IPS DF 19.7 (cell line): ENCODE measurements around the gene REST.
A peak's percentile ranks its signal among the peaks of the same experiment; 100 is the strongest.
"Not testable (repeated sequence)": the region's sequence is repeated elsewhere in the genome, so short reads cannot be mapped to it uniquely, and the experiment has no call there.

Experiments
- DNase-seq: peaks from one replicate; pipeline ENCODE4 v3.0.0-alpha.2; 2013; ENCODE audit warnings: low read depth, low spot score

REST gene, protein sequence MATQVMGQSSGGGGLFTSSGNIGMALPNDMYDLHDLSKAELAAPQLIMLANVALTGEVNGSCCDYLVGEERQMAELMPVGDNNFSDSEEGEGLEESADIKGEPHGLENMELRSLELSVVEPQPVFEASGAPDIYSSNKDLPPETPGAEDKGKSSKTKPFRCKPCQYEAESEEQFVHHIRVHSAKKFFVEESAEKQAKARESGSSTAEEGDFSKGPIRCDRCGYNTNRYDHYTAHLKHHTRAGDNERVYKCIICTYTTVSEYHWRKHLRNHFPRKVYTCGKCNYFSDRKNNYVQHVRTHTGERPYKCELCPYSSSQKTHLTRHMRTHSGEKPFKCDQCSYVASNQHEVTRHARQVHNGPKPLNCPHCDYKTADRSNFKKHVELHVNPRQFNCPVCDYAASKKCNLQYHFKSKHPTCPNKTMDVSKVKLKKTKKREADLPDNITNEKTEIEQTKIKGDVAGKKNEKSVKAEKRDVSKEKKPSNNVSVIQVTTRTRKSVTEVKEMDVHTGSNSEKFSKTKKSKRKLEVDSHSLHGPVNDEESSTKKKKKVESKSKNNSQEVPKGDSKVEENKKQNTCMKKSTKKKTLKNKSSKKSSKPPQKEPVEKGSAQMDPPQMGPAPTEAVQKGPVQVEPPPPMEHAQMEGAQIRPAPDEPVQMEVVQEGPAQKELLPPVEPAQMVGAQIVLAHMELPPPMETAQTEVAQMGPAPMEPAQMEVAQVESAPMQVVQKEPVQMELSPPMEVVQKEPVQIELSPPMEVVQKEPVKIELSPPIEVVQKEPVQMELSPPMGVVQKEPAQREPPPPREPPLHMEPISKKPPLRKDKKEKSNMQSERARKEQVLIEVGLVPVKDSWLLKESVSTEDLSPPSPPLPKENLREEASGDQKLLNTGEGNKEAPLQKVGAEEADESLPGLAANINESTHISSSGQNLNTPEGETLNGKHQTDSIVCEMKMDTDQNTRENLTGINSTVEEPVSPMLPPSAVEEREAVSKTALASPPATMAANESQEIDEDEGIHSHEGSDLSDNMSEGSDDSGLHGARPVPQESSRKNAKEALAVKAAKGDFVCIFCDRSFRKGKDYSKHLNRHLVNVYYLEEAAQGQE

DNA sequence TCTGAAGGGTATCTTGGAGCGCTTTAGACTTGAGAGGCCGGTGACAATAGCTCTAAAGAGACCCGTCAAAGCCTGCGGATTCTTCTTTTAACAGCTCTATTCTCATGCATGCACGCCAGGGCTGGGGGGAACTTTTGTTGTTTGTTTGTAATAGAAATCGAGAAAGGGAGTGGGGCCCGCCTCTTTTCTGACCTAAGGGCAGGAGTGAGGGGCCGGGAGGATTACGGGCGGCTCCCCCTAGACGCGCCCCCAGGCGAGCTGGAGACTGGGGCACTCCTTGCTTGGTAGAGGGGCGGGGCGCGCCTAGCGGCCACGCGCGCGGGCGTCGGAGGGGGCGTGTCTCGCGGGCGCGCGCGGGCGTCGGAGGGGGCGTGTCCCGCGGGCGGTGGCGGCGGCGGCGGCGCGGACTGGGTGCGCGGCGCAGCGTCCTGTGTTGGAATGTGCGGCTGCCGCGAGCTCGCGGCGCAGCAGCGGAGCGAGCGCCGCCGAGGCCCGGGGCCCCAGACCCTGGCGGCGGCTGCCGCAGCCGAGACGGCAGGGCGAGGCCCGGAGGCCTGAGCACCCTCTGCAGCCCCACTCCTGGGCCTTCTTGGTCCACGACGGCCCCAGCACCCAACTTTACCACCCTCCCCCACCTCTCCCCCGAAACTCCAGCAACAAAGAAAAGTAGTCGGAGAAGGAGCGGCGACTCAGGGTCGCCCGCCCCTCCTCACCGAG lies at the start of gene REST:
Gene REST (plus strand): TSS at position 412 of the 717 bp plus-strand sequence. CDS start 2,739 bp downstream, outside the sequence.
- peak; percentile 80 for DNase-seq

- no peak for DNase-seq
Observed at GRCh38 chr4:56859841-56860240, 47.9 kb upstream of the REST start.

- no peak for DNase-seq
Observed at GRCh38 chr4:56860781-56861180, 46.9 kb upstream of the REST start.

DNA sequence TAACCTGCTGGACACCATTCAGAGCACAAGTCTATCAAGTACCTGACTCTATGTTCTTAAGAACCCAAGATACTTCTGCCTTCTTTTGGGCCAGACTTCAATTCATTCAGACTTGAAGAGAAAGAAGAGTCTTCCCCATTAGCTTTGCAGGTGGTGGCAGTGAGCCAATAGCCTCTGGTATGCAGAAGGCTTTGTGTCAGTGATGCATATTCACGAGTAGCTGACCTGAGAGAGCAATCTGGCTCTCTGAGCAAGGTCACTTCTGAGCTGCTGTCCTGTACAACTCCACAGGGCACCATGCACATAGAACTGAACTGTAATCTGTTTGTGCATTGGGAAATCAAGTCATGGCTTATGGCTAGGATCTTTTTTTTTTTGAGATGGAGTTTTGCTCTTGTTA lies 46.3 kb upstream of the REST start:
- DNase-seq: no peak

GRCh38 chr4:56863441-56864139 lies 44.1 kb upstream of the REST start:
- DNase-seq: no peak

DNA sequence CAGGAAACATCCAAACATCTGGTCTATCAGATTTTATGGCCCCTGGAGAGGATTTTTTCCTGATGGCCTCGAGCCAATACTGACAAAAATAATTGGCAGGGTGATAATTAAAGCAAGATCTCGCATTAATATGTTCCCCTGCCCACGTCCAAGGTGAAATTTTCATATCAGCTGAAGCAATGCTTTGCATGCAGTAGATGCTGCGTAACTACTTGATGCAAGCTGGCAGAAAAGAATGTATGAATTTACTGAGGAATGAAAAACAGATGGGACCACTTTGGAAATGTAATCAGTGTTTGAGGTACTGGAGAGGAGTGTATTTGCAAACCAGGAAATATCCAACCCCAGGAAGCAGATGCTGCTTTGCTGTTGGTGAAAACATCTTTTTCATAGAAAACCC lies 36.8 kb upstream of the REST start:
- no peak for DNase-seq

- DNase-seq: no peak
Observed at GRCh38 chr4:56871371-56871866, 36.3 kb upstream of the REST start.

DNA sequence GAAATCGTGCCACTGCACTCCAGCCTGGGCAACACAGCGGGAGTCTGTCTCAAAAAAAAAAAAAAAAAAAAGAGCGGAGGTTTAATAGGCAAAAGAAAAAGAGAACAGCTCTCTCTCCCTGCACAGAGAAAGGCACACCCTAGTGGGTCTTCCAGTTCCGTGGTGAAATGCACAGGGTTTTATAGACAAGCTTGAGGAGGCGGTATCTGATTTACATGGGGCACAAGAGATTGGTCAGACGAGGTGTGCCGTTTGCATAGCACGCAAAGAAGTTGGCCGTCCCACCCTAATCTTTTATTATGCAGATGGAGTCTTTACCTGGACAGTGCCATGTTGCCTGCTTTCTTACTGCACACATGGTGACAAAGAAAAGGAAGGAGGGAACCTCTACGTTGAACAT lies 33.5 kb upstream of the REST start:
- DNase-seq: peak; percentile 80

GRCh38 chr4:56874923-56875322 lies 32.8 kb upstream of the REST start:
- no peak for DNase-seq

GRCh38 chr4:56876264-56876663 lies 31.4 kb upstream of the REST start:
- DNase-seq: no peak

DNA sequence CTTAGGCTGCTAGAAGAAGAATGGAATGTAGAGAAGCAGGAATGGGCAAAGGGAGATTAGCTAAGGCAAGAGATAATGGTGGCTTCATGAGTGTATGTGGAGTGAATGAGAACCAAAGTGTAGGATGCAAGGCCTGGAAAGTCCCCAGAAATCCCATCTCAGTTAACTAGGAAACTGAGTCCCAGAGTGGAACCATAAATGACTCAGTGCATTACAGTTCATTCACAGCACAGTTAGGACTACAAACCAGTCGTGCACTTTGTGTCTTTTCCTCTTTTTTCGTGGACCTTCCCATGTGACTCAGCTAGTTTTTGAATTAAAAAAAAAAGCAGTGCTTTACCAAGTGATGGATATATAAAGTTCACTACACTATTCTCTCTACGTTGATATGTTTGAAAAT lies 27.7 kb upstream of the REST start:
- no peak for DNase-seq

DNA sequence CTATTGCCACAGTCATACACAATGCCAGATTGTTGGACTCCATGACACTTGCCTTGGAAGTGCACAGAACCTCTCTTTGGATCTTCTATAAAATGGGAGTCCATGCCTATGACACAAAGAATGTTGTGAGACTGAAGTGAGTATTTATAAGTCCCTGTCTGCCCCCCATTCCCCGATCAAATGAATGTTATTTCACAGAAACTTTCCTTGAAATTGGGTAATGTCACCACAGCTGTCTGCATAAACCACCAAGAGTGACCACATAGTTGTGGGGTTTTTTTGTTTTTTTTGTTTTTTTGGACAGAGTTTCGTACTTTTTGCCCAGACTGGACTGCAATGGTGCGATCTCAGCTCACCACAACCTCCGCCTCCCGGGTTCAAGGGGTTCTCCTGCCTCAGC lies 27.1 kb upstream of the REST start:
- no peak for DNase-seq

- DNase-seq: not testable (repeated sequence)
Observed at GRCh38 chr4:56884511-56884910, 23.2 kb upstream of the REST start.

GRCh38 chr4:56892691-56893090 lies 15.0 kb upstream of the REST start:
- DNase-seq: no peak

- DNase-seq: not testable (repeated sequence)
Observed at GRCh38 chr4:56897842-56898241, 9.9 kb upstream of the REST start.

- not testable (repeated sequence) for DNase-seq
Observed at GRCh38 chr4:56900186-56900585, 7.5 kb upstream of the REST start.

DNA sequence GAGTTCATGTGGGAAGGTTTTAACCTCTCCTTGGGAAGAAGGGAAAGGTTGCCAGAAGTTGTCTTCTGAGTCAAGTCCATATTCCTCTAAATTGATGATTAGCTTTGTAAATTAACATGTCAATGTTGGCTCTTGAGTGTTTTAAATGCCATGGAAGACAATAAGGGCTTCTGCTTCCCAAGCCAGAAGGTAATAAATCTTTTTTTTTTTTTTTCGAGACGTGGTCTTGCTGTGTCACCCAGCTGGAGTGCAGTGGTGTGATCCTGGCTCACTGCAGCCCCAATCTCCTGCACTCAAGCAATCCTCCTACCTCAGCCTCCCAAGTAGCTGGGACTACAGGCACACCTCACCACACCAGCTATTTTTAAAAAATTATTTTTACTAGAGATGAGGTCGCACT lies 5.0 kb upstream of the REST start:
- DNase-seq: no peak

DNA sequence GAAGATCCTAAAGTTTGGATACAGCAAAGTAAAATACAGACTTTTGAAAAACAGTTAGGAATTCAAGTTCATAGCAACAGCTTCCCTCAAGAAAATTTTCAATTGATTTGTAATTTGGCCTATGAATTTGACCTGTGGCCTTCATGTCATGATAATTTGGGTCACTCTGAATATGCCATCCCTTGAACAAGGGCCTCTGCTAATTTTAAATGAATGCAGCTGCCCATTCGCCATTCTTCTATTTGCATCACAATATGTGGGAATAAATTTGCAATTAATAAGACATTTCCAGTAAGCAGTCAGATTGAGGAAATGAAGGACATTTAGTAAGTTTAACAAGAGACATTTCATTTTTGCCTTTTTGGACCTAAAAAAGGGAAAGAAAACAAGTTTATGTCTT lies 1.9 kb upstream of the REST start:
- DNase-seq: no peak

DNA sequence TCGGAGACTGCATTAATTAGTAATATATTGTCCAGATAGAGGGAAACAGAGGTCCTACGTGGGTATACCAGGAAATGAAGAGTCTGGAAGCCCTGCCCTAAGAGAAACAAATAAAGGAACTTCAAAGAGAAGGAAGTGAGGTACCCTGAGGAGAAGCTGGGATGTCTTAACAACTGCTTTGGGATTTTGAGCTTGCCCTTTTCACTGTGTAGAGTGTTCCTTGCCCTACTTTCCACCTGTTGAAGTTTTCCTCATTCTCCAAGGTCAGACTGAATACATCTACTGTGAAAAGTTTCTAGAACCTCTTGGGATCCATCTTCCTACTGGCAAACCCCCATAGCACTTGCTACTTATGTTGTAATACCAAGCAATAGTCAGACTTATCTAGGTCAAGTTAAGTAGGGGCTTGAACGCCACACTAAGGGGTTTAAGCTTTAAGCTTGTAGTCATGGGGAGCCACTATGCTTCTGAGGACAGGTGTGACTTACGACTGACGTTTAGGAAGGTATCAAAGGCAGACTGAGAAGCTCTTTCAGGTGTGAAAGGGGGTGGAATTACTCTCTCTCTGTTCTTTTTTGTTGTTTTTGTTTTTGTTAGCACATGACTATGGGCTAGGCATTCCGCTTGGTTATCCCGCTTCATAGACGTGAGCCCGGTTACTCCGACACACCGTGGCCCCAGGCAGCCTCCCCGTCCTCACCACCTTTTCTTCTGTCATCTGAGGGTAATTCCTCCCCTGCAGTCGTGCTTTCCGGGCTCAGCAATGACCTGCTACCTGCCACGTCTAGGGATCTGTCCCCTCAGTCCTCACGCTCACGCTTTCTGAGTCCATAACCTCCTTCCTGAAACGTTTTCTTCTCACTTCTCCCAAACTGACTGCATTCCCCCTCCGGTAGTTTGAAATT lies 959 bp upstream of the REST start:
- DNase-seq: no peak
